Ecto neural progenitor cell (in vitro differentiated cells): ENCODE measurements around the gene SIT1.
A peak's percentile ranks its signal among the peaks of the same experiment; 100 is the strongest.

Experiments used
- DNase-seq: peaks from one replicate; pipeline ENCODE4 v3.0.0-alpha.2; 2018; ENCODE audit warnings: low spot score

The SIT1 gene

GRCh38 chr9:35606138-35606504 lies 44.6 kb downstream of the SIT1 start:
- no peak for DNase-seq

GRCh38 chr9:35605351-35606137 lies 45.2 kb downstream of the SIT1 start:
- DNase-seq = no peak

- DNase-seq = peak; percentile 88
Observed at GRCh38 chr9:35604578-35605350, 46.0 kb downstream of the SIT1 start, which contains the start of gene TESK1. TESK1 (plus strand) TSS chr9:35605262; CDS start chr9:35605620, 358 bp downstream.

- DNase-seq = peak; percentile 100
Observed at GRCh38 chr9:35603986-35604577, 46.6 kb downstream of the SIT1 start.

- DNase-seq = no peak
Observed at GRCh38 chr9:35603506-35603985, 47.2 kb downstream of the SIT1 start.

- no peak for DNase-seq
Observed at GRCh38 chr9:35599763-35600604, 50.7 kb downstream of the SIT1 start.
